Cardiac ventricle fibroblast (primary cell): ENCODE measurements around the gene TSR2. TPM values are rescaled to one million over a fixed set of nuclear protein-coding genes. Genes with fewer than 3 reads are reported as not detected.

Source experiments
- total RNA-seq: library from RNA; depleted of rRNA; stranded (reverse); fragments of >200 nt; gene quantifications from 2 replicates; pipeline ENCODE4 v1.2.3, GENCODE V29; 2015

Gene TSR2, protein sequence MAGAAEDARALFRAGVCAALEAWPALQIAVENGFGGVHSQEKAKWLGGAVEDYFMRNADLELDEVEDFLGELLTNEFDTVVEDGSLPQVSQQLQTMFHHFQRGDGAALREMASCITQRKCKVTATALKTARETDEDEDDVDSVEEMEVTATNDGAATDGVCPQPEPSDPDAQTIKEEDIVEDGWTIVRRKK
- total RNA-seq, result 10.3 and 11.8 TPM in 2 replicates

DNA sequence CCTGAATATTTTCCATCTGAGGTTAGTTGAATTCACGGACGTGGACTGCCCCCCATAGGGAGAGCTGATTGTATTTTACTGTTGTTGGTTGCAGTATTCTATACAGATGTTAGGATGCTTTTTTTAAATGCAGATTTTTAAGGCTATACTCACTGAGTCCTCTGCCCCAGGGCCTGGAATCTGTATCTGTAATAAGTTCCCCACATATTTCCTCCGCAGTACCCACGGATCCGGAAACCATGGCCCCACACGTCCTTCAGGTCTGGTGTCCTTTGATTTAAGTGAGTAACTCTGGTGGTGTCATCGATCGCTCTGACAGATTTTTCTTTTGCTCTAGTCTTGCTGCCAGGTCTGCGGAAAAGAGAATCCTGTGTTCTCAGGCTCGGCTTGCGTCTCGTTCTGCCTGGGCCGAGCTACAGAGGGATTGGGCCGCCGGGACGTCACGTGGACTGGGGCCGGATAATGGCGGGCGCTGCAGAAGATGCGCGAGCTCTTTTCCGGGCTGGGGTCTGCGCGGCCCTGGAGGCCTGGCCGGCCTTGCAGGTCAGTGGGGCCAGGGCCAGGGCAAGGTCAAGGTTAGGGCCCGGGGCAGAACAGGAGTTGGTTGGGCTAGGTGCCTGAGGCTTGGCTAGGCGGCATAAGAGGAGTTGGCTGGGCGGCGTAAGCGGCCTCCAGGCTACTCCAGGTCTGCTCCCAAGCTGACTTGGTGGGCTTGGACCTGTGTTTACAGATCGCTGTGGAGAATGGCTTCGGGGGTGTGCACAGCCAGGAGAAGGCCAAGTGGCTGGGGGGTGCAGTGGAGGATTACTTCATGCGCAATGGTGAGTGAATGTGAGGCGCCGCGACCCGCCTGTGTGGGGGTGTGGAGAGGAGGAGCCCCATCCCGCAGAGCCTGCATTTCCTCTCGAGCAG, at the start of gene TSR2:
Gene TSR2, plus strand, starts transcription at position 445 of the 912 bp plus-strand sequence. Its CDS starts 18 bp downstream, at position 463.

Other genes with a start within 250 kb of the TSR2 start
- gene WNK3, start 82.4 kb upstream of the TSR2 start, total RNA-seq, result 0.81 and 1.4 TPM in 2 replicates
- gene FGD1, start 55.8 kb downstream of the TSR2 start, total RNA-seq, result 12.7 and 16.8 TPM in 2 replicates
- gene GNL3L, start 89.8 kb downstream of the TSR2 start, total RNA-seq, result 29.3 and 30.0 TPM in 2 replicates